Caco-2 (cell line): ENCODE results near the gene MKRN2OS. TPM values are rescaled to one million over a fixed set of nuclear protein-coding genes. Genes with fewer than 3 reads are reported as not detected.

Experiments
- BruUV-seq: library from RNA; stranded (reverse); fragments of 400-500 nt; replicated peaks from 2 replicates; lab custom pipeline; 2021; lab: Mats Ljungman, UMichigan
- CTCF ChIA-PET: fragments of 300-600 bp; sonication (Branson Sonifier 250); formaldehyde crosslinking; loops from one replicate; lab custom pipeline; 2022; ENCODE audit warnings: antibody characterized with exemption; lab: Charles Lee
- POLR2A ChIA-PET: fragments of 300-600 bp; sonication (Branson Sonifier 250); formaldehyde crosslinking; loops from one replicate; lab custom pipeline; 2022; ENCODE audit warnings: antibody characterized with exemption; lab: Charles Lee
- DNase-seq, 2 experiments: peaks; one replicate each; pipeline versions ENCODE4 v3.0.0 to v3.0.0-alpha.2; 2020 to 2022
- H3K27me3 ChIP-seq: replicated peaks from 2 replicates; pipeline ENCODE4 v1.6.0; 2011; ENCODE audit warnings: low read length; ENCODE audit not compliant: control insufficient read depth, insufficient read depth
- H3K36me3 ChIP-seq: 2 replicates; pipeline ENCODE4 v1.5.1; 2011; ENCODE audit warnings: low read length; ENCODE audit not compliant: control insufficient read depth, insufficient read depth
- H3K4me1 ChIP-seq: fragments of 250-450 bp; sonication (Bioruptor Pico); 2 replicates; pipeline ENCODE4 v1.5.1; 2020; ENCODE audit warnings: mild to moderate bottlenecking
- H3K4me3 ChIP-seq: 2 replicates; pipeline ENCODE4 v1.5.1; 2011; ENCODE audit warnings: low read depth, mild to moderate bottlenecking, control low read depth, low read length
- H3K9me3 ChIP-seq: fragments of 250-450 bp; sonication (Bioruptor Pico); 2 replicates; pipeline ENCODE4 v1.5.1; 2020; ENCODE audit warnings: mild to moderate bottlenecking, moderate library complexity
- H3K27ac Mint-ChIP-seq: one replicate; pipeline ENCODE4 v1.8.0; 2022; ENCODE audit warnings: mixed read lengths; ENCODE audit not compliant: unreplicated experiment
- H3K27me3 Mint-ChIP-seq: one replicate; pipeline ENCODE4 v1.8.0; 2022; ENCODE audit warnings: mixed read lengths; ENCODE audit not compliant: insufficient read depth, unreplicated experiment
- H3K36me3 Mint-ChIP-seq: one replicate; pipeline ENCODE4 v1.8.0; 2022; ENCODE audit warnings: mild to moderate bottlenecking, mixed read lengths; ENCODE audit not compliant: insufficient read depth, unreplicated experiment
- H3K4me1 Mint-ChIP-seq: one replicate; pipeline ENCODE4 v1.8.0; 2022; ENCODE audit warnings: low read depth, mixed read lengths; ENCODE audit not compliant: unreplicated experiment
- H3K4me3 Mint-ChIP-seq: one replicate; pipeline ENCODE4 v1.8.0; 2022; ENCODE audit warnings: mild to moderate bottlenecking, moderate library complexity, mixed read lengths; ENCODE audit not compliant: unreplicated experiment
- H3K9me3 Mint-ChIP-seq: one replicate; pipeline ENCODE4 v1.8.0; 2022; ENCODE audit warnings: mixed read lengths; ENCODE audit not compliant: unreplicated experiment
- intact Hi-C: fragments of 100-400 bp; cut with micrococcal nuclease; formaldehyde crosslinking; loops from one replicate; pipeline ENCODE4 v1.10.0; 2022; ENCODE audit not compliant: unreplicated experiment
- total RNA-seq: library from RNA; stranded (reverse); gene quantifications from 2 replicates; pipeline ENCODE4 v1.2.3, GENCODE V29; 2022
- TF ChIP-seq, protein P1 (sequence below), 2 experiments: fragments of 200-600 bp in 1 of 2; IDR thresholded peaks; 1 replicate in 1 of 2; 2 replicates in 1 of 2; pipeline versions ENCODE4 v1.5.1 to v1.8.0; 2011 to 2022; ENCODE audit warnings: antibody characterized with exemption in 1 of 2, control low read depth in 1 of 2, inconsistent platforms in 1 of 2, low read depth in 1 of 2, low read length in 1 of 2, mild to moderate bottlenecking in 1 of 2, moderate library complexity in 1 of 2; ENCODE audit not compliant: insufficient read depth in 1 of 2, severe bottlenecking in 1 of 2, unreplicated experiment in 1 of 2

The MKRN2OS gene
- total RNA-seq, 1 experiment from 2014 or later: 1.6 TPM

DNA sequence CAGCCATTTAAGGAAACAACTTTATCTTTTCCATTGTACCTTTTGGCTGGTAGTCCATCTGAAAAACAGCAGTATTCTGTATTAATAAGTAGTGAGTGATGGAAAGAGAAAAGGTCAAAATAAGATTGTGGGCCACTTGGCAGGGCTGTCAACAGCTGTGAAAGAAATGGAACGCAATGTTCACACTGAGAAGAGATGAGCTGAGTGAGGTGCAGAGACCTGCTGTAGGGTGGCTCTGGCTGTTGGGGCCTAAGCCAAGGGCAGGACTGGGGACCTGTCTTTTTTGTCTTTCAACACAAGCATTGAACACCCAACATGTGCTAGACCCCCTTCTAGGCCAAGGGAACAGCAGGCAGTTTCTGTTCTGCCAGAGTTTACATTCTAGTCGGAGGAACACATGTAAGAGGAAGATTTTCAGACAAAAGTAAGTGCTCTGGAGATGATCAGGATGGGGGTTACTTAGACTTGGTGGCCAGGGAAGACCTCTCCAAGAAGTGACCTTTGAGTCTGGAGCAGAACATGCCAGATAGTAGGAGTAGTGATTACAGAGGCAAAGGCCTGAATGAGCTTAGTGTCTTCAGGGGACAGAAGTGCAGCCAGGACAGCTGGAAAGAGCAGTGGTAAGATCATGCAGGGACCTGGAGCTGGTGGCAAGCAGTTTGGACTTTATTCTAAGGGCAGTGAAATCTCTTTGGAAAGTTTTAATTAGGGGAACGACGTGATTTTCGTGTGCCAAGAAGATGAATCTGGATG lies 31.4 kb downstream of the MKRN2OS start:
- BruUV-seq: no TSS peak
- intact Hi-C loops: no loop called here
- Mint-ChIP-seq H3K27ac (no peak overlapping the region), H3K9me3 (no peaks in the 10 kb centered on the region), H3K27me3 (no peaks in the 10 kb centered on the region), H3K4me3 (no peak overlapping the region), H3K36me3 (no peaks in the 10 kb centered on the region), H3K4me1 (no peaks in the 10 kb centered on the region)
- DNase-seq: no peak
- CTCF ChIA-PET: no interaction called here
- Histone ChIP-seq H3K4me1 (no peaks in the 10 kb centered on the region), H3K36me3 (no peaks in the 10 kb centered on the region; the same call in 1 of the 2 replicates), H3K4me3 (no peak overlapping the region), H3K27me3 (no peaks in the 10 kb centered on the region), H3K9me3 (no peaks in the 10 kb centered on the region)
- TF ChIP-seq, protein P1, sequence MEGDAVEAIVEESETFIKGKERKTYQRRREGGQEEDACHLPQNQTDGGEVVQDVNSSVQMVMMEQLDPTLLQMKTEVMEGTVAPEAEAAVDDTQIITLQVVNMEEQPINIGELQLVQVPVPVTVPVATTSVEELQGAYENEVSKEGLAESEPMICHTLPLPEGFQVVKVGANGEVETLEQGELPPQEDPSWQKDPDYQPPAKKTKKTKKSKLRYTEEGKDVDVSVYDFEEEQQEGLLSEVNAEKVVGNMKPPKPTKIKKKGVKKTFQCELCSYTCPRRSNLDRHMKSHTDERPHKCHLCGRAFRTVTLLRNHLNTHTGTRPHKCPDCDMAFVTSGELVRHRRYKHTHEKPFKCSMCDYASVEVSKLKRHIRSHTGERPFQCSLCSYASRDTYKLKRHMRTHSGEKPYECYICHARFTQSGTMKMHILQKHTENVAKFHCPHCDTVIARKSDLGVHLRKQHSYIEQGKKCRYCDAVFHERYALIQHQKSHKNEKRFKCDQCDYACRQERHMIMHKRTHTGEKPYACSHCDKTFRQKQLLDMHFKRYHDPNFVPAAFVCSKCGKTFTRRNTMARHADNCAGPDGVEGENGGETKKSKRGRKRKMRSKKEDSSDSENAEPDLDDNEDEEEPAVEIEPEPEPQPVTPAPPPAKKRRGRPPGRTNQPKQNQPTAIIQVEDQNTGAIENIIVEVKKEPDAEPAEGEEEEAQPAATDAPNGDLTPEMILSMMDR (IDR thresholded peaks at IDR 0.05; ENCODE audit: insufficient read depth in 1 of 2, low read depth in 1 of 2, low read length in 1 of 2, severe bottlenecking in 1 of 2, unreplicated experiment in 1 of 2): no peak
- POLR2A ChIA-PET: no interaction called here

DNA sequence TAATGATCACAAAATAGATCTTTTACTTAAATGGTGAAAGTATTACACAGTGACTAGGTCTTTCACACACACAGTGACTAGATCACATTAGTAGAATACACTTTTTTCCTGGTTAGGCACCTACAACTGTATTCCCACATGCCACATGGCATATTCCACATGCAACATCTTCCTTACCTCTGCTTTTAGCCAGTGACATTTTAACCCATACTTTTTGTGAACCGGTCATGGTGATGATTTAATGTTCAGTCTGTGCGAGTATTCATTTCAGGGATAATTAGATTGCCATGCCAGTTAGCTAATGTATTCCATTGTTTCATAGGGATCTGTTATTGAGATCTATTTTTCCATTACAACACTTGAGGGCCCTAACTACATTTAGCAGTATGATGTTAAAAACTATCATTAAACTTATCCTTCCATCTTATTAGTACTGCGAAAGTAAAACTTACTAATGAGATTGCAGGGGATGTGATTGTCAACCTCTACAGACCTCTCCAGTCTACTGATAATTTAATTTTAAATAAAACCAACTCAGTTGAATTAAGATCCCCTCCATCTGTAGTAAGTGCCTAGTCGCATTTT lies 32.7 kb downstream of the MKRN2OS start:
- Mint-ChIP-seq H3K4me1 (no peaks in the 10 kb centered on the region), H3K4me3 (no peak overlapping the region), H3K36me3 (peaks cover 4% of the 10 kb centered on the region), H3K27ac (no peak overlapping the region), H3K9me3 (no peaks in the 10 kb centered on the region), H3K27me3 (no peaks in the 10 kb centered on the region)
- POLR2A ChIA-PET: no interaction called here
- no peak for DNase-seq
- CTCF ChIA-PET: no interaction called here
- TF ChIP-seq, protein P1 (IDR thresholded peaks at IDR 0.05; ENCODE audit: insufficient read depth in 1 of 2, low read depth in 1 of 2, low read length in 1 of 2, severe bottlenecking in 1 of 2, unreplicated experiment in 1 of 2): no peak
- Histone ChIP-seq H3K4me1 (no peaks in the 10 kb centered on the region), H3K36me3 (no peaks in the 10 kb centered on the region; the same call in 1 of the 2 replicates), H3K9me3 (no peaks in the 10 kb centered on the region), H3K4me3 (no peak overlapping the region), H3K27me3 (no peaks in the 10 kb centered on the region)
- BruUV-seq: no TSS peak
- intact Hi-C loops: no loop called here

DNA sequence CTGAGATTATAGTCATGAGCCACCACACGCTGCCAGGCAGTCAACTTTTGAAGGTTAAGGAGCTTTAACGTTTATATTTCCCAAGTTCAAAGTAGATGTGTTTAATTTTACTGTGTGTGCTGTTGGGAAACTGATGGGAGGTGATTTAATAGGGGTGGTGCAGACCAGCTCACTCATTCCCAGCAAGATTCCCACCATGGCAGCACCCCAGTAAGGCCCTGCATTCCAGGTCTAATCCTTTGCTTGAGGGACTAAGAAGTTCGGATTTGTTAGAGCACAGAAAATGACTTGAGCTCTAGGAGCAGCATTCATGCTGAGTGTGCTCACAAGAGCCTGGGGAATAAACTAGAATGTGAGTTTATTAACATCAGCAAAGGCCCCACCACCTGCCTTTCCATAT lies 35.8 kb downstream of the MKRN2OS start:
- CTCF ChIA-PET: no interaction called here
- no peak overlapping the region for H3K4me3 Mint-ChIP-seq
- no peaks in the 10 kb centered on the region for H3K4me1 ChIP-seq
- TF ChIP-seq, protein P1 (IDR thresholded peaks at IDR 0.05; ENCODE audit: insufficient read depth in 1 of 2, low read depth in 1 of 2, low read length in 1 of 2, severe bottlenecking in 1 of 2, unreplicated experiment in 1 of 2): no peak
- no peaks in the 10 kb centered on the region for H3K9me3 ChIP-seq
- no peaks in the 10 kb centered on the region for H3K36me3 ChIP-seq
- H3K27ac Mint-ChIP-seq: no peak overlapping the region
- no peaks in the 10 kb centered on the region for H3K27me3 ChIP-seq
- no peaks in the 10 kb centered on the region for H3K9me3 Mint-ChIP-seq
- no peaks in the 10 kb centered on the region for H3K27me3 Mint-ChIP-seq
- no peak for DNase-seq
- intact Hi-C loops: no loop called here
- H3K4me3 ChIP-seq: no peak overlapping the region
- H3K36me3 Mint-ChIP-seq: peaks cover 19% of the 10 kb centered on the region
- POLR2A ChIA-PET: interaction anchor here (0.7 kb wide), 1 partner anchor 210 kb away, joined by 5 read pairs; no protein-coding TSS in a partner anchor
- no TSS peak for BruUV-seq
- no peaks in the 10 kb centered on the region for H3K4me1 Mint-ChIP-seq
